GM12878 (cell line): ENCODE data around the gene ADAM10. TPM values are rescaled to one million over a fixed set of nuclear protein-coding genes. Genes with fewer than 3 reads are reported as not detected.
A peak's percentile ranks its signal among the peaks of the same experiment; 100 is the strongest.

ENCODE experiments used
- ATAC-seq: fragments of 200-7000 bp; cut with Tn5 transposase; 3 replicates; pipeline ENCODE4 v1.9.1; 2020; ENCODE audit warnings: mild to moderate bottlenecking, moderate library complexity
- BruUV-seq: library from RNA; stranded (reverse); fragments of 400-500 nt; replicated peaks from 2 replicates; lab custom pipeline; 2021; lab: Mats Ljungman, UMichigan
- CTCF ChIA-PET: fragments of 300-600 bp; sonication (Branson Sonifier 250); formaldehyde crosslinking; extraction: SDS; loops from one replicate; lab custom pipeline; 2021; ENCODE audit warnings: inconsistent platforms; lab: Yijun Ruan, JAX
- POLR2A ChIA-PET: fragments of 350-600 bp; formaldehyde crosslinking; extraction: SDS; loops from one replicate; lab custom pipeline; 2021; ENCODE audit warnings: inconsistent platforms; lab: Charles Lee
- RAD21 ChIA-PET: fragments of 300-600 bp; sonication (Branson Sonifier 250); formaldehyde crosslinking; loops from one replicate; lab custom pipeline; 2023; ENCODE audit warnings: antibody characterized with exemption; ENCODE audit not compliant: unreplicated experiment; lab: Charles Lee
- SMC1A ChIA-PET: fragments of 300-600 bp; sonication (Branson Sonifier 250); formaldehyde crosslinking; loops from one replicate; lab custom pipeline; 2023; ENCODE audit not compliant: unreplicated experiment, uncharacterized antibody; lab: Charles Lee
- DNase-seq: peaks from one replicate; pipeline ENCODE4 v3.0.0-alpha.2; 2011; ENCODE audit warnings: low read depth, low spot score
- FAIRE-seq: peaks from 3 replicates; lab custom pipeline; 2011; peaks lifted over from hg19 to GRCh38; lab: Jason Lieb, UNC
- H2AFZ ChIP-seq: 2 replicates; pipeline ENCODE4 v1.6.0; 2011; ENCODE audit warnings: low read depth, low read length, control low read depth; ENCODE audit not compliant: control insufficient read depth
- H3K27ac ChIP-seq: 2 replicates; pipeline ENCODE4 v1.5.1; 2011; ENCODE audit warnings: control low read depth; ENCODE audit not compliant: control insufficient read depth, insufficient read depth
- H3K27me3 ChIP-seq, 2 experiments: replicated peaks in 1 of 2; 2 replicates each; pipeline versions ENCODE4 v1.6.0 to v1.6.1; 2011; ENCODE audit warnings: low read length in 1 of 2; ENCODE audit not compliant: control insufficient read depth in 2 of 2, insufficient read depth in 2 of 2
- H3K36me3 ChIP-seq, 2 experiments: 2 replicates each; pipeline ENCODE4 v1.5.1; 2011; ENCODE audit warnings: low read length in 1 of 2; ENCODE audit not compliant: control insufficient read depth in 2 of 2, insufficient read depth in 2 of 2
- H3K4me1 ChIP-seq: 2 replicates; pipeline ENCODE4 v1.6.1; 2011; ENCODE audit warnings: mild to moderate bottlenecking, low read length, moderate library complexity, mixed read lengths; ENCODE audit not compliant: control insufficient read depth, insufficient read depth
- H3K4me2 ChIP-seq: 2 replicates; pipeline ENCODE4 v1.6.0; 2011; ENCODE audit warnings: control low read depth; ENCODE audit not compliant: control insufficient read depth, insufficient read depth
- H3K4me3 ChIP-seq: fragments of 200-600 bp; sonication (generic); 2 replicates; pipeline ENCODE4 v1.5.1; 2016
- H3K79me2 ChIP-seq: 2 replicates; pipeline ENCODE4 v1.6.0; 2011; ENCODE audit warnings: low read length; ENCODE audit not compliant: control insufficient read depth, insufficient read depth
- H3K9ac ChIP-seq: 2 replicates; pipeline ENCODE4 v1.8.0; 2011; ENCODE audit warnings: low read length, control low read depth, mixed read lengths; ENCODE audit not compliant: control insufficient read depth, insufficient read depth
- H3K9me3 ChIP-seq: replicated peaks from 3 replicates; pipeline ENCODE4 v1.5.1; 2011; ENCODE audit warnings: mild to moderate bottlenecking, low read length; ENCODE audit not compliant: control insufficient read depth, insufficient read depth
- H4K20me1 ChIP-seq: 2 replicates; pipeline ENCODE4 v1.6.0; 2011; ENCODE audit not compliant: control insufficient read depth, insufficient read depth
- BCL11A ChIP-seq: IDR thresholded peaks from 2 replicates; pipeline ENCODE4 v1.6.1; 2011; ENCODE audit warnings: low read depth, low read length
- CUX1 ChIP-seq: IDR thresholded peaks from 2 replicates; pipeline ENCODE4 v1.6.1; 2012; ENCODE audit warnings: improper control_type of control experiment, low read depth, low read length; ENCODE audit not compliant: insufficient replicate concordance
- RUNX3 ChIP-seq: IDR thresholded peaks from 2 replicates; pipeline ENCODE4 v1.6.1; 2012; ENCODE audit warnings: low read length, inconsistent platforms
- SMARCA5 ChIP-seq: fragments of 450-650 bp; IDR thresholded peaks from 2 replicates; pipeline ENCODE4 v1.6.1; 2017; ENCODE audit warnings: mild to moderate bottlenecking
- WRNIP1 ChIP-seq: IDR thresholded peaks from 2 replicates; pipeline ENCODE4 v1.6.1; 2011; ENCODE audit warnings: low read depth, low read length, improper control_type of control experiment, borderline replicate concordance
- ZBED1 ChIP-seq: IDR thresholded peaks from 2 replicates; pipeline ENCODE4 v1.6.1; 2016; ENCODE audit warnings: borderline replicate concordance
- WGBS: methylation state at CpG from one replicate; pipeline ENCODE4 v1.1.6; 2016; ENCODE audit warnings: low lambda C conversion rate; ENCODE audit not compliant: insufficient replicate concordance, insufficient coverage; ENCODE audit errors: missing lambda C conversion rate; 5-methylcytosine and 5-hydroxymethylcytosine counted together
- in situ Hi-C: fragments of 300-500 bp; cut with MboI; formaldehyde crosslinking; loops from 9 replicates; pipeline ENCODE4 v1.14.3; 2018; ENCODE audit warnings: mixed read lengths
- intact Hi-C: fragments of 100-400 bp; cut with micrococcal nuclease; formaldehyde crosslinking; loops from one replicate; pipeline ENCODE4 v1.14.2; 2022; ENCODE audit not compliant: unreplicated experiment
- polyA plus RNA-seq, 11 experiments: library from polyadenylated mRNA; depleted of rRNA in 4 of 11; unstranded in 6 of 11; stranded (reverse) in 5 of 11; fragments of >200 nt; fragmentation: Nextera tagmentation in 4 of 11; fragmentation: Illumina TruSeq in 1 of 11; extraction: Ambion mirVana in 4 of 11; extraction: Trizol in 1 of 11; gene quantifications; 1 replicate in 1 of 11; 2 replicates in 10 of 11; pipeline versions ENCODE4 v1.2.1 to v1.2.3, GENCODE V29; 2011 to 2016; ENCODE audit warnings: inconsistent platforms in 2 of 11, missing spikeins in 2 of 11, low read depth in 1 of 11
- total RNA-seq, 4 experiments: library from RNA; depleted of rRNA in 3 of 4; stranded (reverse); fragments of >200 nt in 3 of 4; fragmentation: Illumina TruSeq in 1 of 4; extraction: Trizol in 1 of 4; gene quantifications; 2 replicates each; pipeline versions ENCODE4 v1.2.1 to v1.2.3, GENCODE V29; 2013 to 2021

ADAM10 gene
- total and polyA plus RNA-seq, 10 of the 15 experiments (the other 5 are each of a cell fraction or from before 2014, with no cell fraction given): 10.0 to 88.9 (median 51.7) TPM

GRCh38 chr15:58593870-58594269, 155.6 kb downstream of the ADAM10 start:
- in situ Hi-C loops: no loop called here
- H4K20me1 ChIP-seq: no peaks in the 10 kb centered on the region
- H3K9me3 ChIP-seq: no peaks in the 10 kb centered on the region
- ATAC-seq: peak; percentile 52; the same call in 2 of the 3 replicates
- WGBS: 6% methylated on average over 1 of the region's 1 CpG
- peaks cover 16% of the 10 kb centered on the region for H3K4me1 ChIP-seq
- peak overlapping the region; percentile 34; the same call in 1 of the 2 replicates for H3K4me2 ChIP-seq
- H3K27me3 ChIP-seq: no peaks in the 10 kb centered on the region
- TF ChIP-seq SMARCA5: no peak
- no peak for TF ChIP-seq CUX1
- TF ChIP-seq BCL11A: no peak
- TF ChIP-seq RUNX3: 0 out of 2 replicates have a peak, but pooled peaks have one; percentile 17
- no peak for TF ChIP-seq ZBED1
- no peak for TF ChIP-seq WRNIP1
- TF ChIP-seq, all 136 proteins: peak for 1
- ChIA-PET RAD21 (no interaction called here), CTCF (no interaction called here), POLR2A (no interaction called here), SMC1A (interaction anchor here (1.2 kb wide), 1 partner anchor 10 kb away, joined by 3 read pairs; no protein-coding TSS in a partner anchor)
- H3K36me3 ChIP-seq: peaks cover 0 to 12% of the 10 kb centered on the region in 2 experiments; a peak in 3 of 4 replicates
- BruUV-seq: no TSS peak
- DNase-seq (no peak), FAIRE-seq (peak; percentile 41)
- no peaks in the 10 kb centered on the region for H3K79me2 ChIP-seq
- intact Hi-C loops: no loop called here
- H3K27ac ChIP-seq: no peak overlapping the region
- H3K4me3 ChIP-seq: no peak overlapping the region
- H3K9ac ChIP-seq: no peak overlapping the region
- H2AFZ ChIP-seq: no peak overlapping the region
